Frontal cortex (tissue), 4 donors: ENCODE measurements around the gene SH2D6. TPM values are rescaled to one million over a fixed set of nuclear protein-coding genes. Genes with fewer than 3 reads are reported as not detected.

Source experiments
- DNase-seq, 2 donors: peaks; one replicate each; pipeline ENCODE4 v3.0.0; 2012; ENCODE audit warnings: low spot score in 2 of 2
- FAIRE-seq: peaks from 2 replicates; lab custom pipeline; 2012; peaks lifted over from hg19 to GRCh38; lab: Jason Lieb, UNC
- total RNA-seq: library from RNA; depleted of rRNA; stranded (reverse); fragments of >200 nt; gene quantifications from one replicate; pipeline ENCODE4 v1.2.3, GENCODE V29; 2014
- donor health status: control.
- donor health status: control.
- donor health status: control.

SH2D6 gene
- total RNA-seq, 1 donor from 2014 or later = 0.41 TPM

- no peak for FAIRE-seq
These were observed 2.2 kb downstream of the SH2D6 start for GRCh38 chr2:85420536-85421259.

DNA sequence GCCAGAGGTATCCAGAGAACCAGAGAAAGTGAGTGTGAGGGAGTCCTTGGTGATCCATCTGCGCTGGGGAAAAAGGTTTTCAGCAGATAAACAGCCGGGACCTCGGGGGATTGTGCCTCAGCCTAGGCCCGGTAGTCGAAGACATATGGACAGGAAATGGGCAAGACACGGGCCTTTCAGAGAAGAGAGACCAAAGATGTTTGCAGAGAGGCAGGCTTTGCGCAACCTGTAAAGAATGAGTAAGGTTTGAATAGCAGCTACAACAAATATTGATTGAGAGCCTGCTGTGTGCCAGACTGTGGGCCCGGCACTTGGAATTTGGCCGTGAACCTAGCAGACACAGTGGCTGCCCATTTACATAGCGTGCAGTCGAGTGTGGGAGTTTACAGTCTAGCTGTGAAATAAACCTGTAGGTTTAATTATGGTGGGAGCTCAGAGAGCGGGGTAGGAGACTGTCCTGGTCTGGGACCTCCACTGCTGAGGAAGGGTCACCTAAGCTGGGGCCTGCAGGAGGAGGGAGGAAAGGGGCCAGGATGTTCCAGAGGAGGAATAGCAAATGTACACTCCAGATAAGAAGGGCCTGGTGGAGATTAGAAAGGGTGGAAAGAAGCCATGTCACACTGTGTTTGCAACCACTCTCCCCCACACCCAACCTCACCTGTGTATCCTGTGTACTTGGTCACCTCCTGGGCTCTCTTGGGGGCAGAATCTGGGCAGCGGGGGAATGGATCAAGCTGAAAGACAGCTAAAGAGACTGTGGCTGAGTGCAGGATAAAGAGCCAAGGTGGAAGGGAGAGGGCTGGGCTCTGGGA lies 3.0 kb downstream of the SH2D6 start:
- FAIRE-seq (no peak), DNase-seq (no peak)

More at GRCh38 chr2:85420536-85421259, 2.2 kb downstream of the SH2D6 start:
- DNase-seq = peak; percentile 76 to 84

GRCh38 chr2:85422072-85422457 lies 3.6 kb downstream of the SH2D6 start:
- no peak for FAIRE-seq
- DNase-seq = no peak

- DNase-seq (no peak), FAIRE-seq (no peak)
These were observed 5.0 kb downstream of the SH2D6 start for GRCh38 chr2:85423525-85423924.

DNA sequence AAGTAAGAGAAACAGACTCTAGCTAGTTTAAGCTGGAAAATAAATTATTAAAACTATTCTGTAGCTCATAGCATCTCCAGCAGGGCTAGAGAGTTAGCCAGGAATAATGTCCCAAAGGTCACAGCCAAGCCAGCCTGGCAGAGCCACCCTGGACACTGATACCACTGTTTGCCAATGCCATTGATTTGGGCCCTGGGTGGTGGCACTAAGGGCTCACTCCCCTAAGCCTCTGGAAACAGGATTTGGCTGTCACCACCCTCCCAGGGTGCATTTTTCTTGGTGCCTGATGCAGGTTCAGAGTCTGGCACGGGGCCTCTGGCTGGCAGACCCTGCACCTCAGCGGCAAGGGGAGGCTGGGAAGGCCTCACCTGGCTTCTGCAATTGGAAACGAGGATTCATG lies 7.1 kb downstream of the SH2D6 start:
- DNase-seq (no peak), FAIRE-seq (no peak)

GRCh38 chr2:85427300-85427835 lies 8.9 kb downstream of the SH2D6 start:
- FAIRE-seq = no peak

GRCh38 chr2:85428343-85428881 lies 9.9 kb downstream of the SH2D6 start:
- DNase-seq (no peak), FAIRE-seq (no peak)

More at GRCh38 chr2:85427300-85427835, 8.9 kb downstream of the SH2D6 start:
- DNase-seq = no peak

GRCh38 chr2:85429213-85429923 lies 10.9 kb downstream of the SH2D6 start:
- FAIRE-seq (no peak), DNase-seq (no peak)

GRCh38 chr2:85429924-85430289 lies 11.4 kb downstream of the SH2D6 start:
- no peak for DNase-seq
- no peak for FAIRE-seq

DNA sequence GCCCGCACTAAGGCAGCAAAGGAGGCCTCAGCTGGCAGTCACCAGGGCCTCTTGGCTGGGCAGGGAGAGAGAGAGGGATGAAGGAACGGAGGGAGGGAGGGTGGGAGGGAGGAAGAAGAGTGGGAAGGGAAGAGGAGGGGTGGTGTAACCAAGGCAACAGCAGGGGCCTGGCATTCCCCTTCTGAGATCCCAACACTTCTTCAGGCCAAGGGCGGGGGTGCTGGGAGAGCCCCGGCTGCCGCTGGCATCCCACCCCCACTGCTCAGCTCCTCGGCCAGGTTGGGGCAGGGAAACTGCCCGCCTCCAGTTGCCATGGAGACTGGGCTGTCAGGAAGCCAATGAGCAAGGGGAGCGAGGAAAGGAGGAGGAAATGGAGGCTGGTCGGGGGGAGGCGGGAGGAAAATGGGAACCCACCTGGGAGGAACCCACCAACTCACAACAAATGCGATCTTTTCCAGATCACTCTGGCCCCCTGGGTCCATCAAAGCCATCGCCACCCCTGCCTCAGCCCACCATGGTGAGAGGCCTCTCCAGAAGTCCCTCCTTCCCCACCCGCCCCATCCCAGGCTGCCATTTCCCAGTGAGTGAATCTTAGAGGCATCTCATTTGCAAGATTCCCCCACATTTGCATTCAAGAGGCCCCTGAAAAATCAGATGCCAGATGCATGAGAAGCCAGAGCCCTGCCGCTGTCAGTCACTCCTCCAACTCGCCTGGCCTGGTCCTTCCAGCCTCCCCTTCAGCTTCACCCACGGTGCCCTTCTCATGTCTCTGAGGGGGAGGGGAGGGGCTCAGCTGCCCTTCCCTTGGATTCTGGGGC lies 12.4 kb downstream of the SH2D6 start:
- FAIRE-seq (no peak), DNase-seq (peak; percentile 62 to 84)

- DNase-seq (no peak), FAIRE-seq (no peak)
These were observed 13.2 kb downstream of the SH2D6 start for GRCh38 chr2:85431570-85432205.

DNA sequence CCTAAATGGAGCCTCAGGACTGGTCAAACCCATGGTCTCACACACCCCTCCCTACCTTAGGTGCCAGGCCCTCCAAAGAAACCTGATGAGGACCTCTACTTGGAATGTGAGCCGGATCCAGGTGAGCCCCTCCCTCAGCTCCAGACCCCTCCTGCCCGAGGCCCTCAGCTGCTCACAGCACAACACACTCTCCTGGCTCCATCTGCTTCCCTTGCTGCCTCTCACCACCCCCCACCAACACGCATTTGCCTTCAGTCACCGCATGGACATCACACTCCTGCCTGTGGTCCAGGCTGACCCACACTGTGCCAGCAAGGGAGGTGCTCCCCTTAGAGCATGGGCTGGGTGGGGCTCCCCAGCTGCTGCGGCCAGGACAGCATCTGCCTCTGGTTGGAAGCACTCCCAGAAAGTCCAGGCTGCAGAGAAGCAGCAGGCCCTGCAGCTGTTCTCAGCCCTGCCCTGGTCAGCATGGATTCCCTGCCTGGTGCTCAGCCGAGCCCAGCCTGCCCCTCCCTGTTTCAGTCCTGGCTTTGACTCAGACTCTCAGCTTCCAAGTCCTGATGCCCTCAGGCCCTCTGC lies 15.1 kb downstream of the SH2D6 start:
- DNase-seq (peak; percentile 70 to 74), FAIRE-seq (no peak)

DNA sequence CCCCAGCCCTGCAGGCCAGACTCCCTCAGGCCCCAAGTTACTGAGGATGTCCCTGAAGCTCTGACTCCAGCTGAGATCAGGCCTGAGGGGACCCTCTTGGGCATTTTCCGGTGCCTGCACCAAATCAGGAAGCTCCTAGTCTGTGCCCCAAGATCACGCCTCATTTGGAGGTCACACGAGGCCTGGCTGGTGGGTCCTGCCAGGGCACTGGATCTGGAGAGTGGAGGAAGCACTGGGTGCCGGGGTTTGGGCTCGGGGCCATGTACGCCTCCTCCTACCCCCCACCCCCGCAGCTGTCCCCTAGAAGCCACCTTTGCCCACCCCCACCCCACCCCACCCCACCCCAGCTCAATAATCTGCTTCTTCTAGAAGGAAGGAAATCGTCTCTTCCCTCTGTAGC lies 16.2 kb downstream of the SH2D6 start:
- DNase-seq (no peak), FAIRE-seq (no peak)

GRCh38 chr2:85435220-85435958 lies 16.9 kb downstream of the SH2D6 start:
- DNase-seq (peak in 1 of 2 donors; percentile 25), FAIRE-seq (no peak)

- FAIRE-seq (no peak), DNase-seq (no peak)
These were observed 17.7 kb downstream of the SH2D6 start for GRCh38 chr2:85435981-85436835.

GRCh38 chr2:85436836-85437487 lies 18.4 kb downstream of the SH2D6 start:
- peak in 1 of 2 donors; percentile 28 for DNase-seq
- FAIRE-seq = no peak
